Nephron (organoid): ENCODE results near the gene IFNGR1.

Experiments
- H3K27ac Mint-ChIP-seq, 3 experiments: 2 replicates each; pipeline ENCODE4 v1.8.0; 2020; ENCODE audit warnings: mixed read lengths in 3 of 3, mild to moderate bottlenecking in 2 of 3, moderate library complexity in 1 of 3
- H3K27me3 Mint-ChIP-seq: 2 replicates; pipeline ENCODE4 v1.8.0; 2021; ENCODE audit warnings: low read depth, mild to moderate bottlenecking, moderate library complexity, mixed read lengths
- H3K36me3 Mint-ChIP-seq: 2 replicates; pipeline ENCODE4 v1.8.0; 2020; ENCODE audit warnings: low read depth, mixed read lengths
- H3K4me1 Mint-ChIP-seq: 2 replicates; pipeline ENCODE4 v1.8.0; 2020; ENCODE audit warnings: mixed read lengths
- H3K4me3 Mint-ChIP-seq, 3 experiments: 2 replicates each; pipeline ENCODE4 v1.8.0; 2020; ENCODE audit warnings: mild to moderate bottlenecking in 3 of 3, mixed read lengths in 3 of 3, moderate library complexity in 2 of 3
- H3K9me3 Mint-ChIP-seq: 2 replicates; pipeline ENCODE4 v1.8.0; 2020; ENCODE audit warnings: mixed read lengths
- CTCF ChIP-seq, 3 experiments: fragments of 200-600 bp; sonication (generic); IDR thresholded peaks; one replicate each; pipeline ENCODE4 v1.5.0; 2021; ENCODE audit warnings: antibody characterized with exemption in 3 of 3; ENCODE audit not compliant: unreplicated experiment in 3 of 3

The IFNGR1 gene

GRCh38 chr6:137190583-137191094, 28.5 kb downstream of the IFNGR1 start:
- H3K9me3 Mint-ChIP-seq, result peaks cover 30% of the 10 kb centered on the region
- no peak for TF ChIP-seq CTCF (IDR thresholded peaks at IDR 0.05; ENCODE audit: unreplicated experiment in 3 of 3)
- no peaks in the 10 kb centered on the region for H3K36me3 Mint-ChIP-seq
- H3K27me3 Mint-ChIP-seq, result no peaks in the 10 kb centered on the region
- H3K27ac Mint-ChIP-seq, result no peak overlapping the region
- H3K4me3 Mint-ChIP-seq, result no peak overlapping the region
- H3K4me1 Mint-ChIP-seq, result no peaks in the 10 kb centered on the region

GRCh38 chr6:137188855-137189254, 30.3 kb downstream of the IFNGR1 start:
- TF ChIP-seq CTCF (IDR thresholded peaks at IDR 0.05; ENCODE audit: unreplicated experiment in 3 of 3), result no peak
- no peaks in the 10 kb centered on the region for H3K27me3 Mint-ChIP-seq
- H3K9me3 Mint-ChIP-seq, result peaks cover 41% of the 10 kb centered on the region
- no peak overlapping the region for H3K27ac Mint-ChIP-seq
- H3K4me1 Mint-ChIP-seq, result no peaks in the 10 kb centered on the region
- H3K4me3 Mint-ChIP-seq, result no peak overlapping the region
- H3K36me3 Mint-ChIP-seq, result no peaks in the 10 kb centered on the region

- Mint-ChIP-seq H3K27ac (no peak overlapping the region), H3K4me3 (no peak overlapping the region), H3K4me1 (no peaks in the 10 kb centered on the region), H3K27me3 (no peaks in the 10 kb centered on the region), H3K9me3 (peaks cover 57% of the 10 kb centered on the region), H3K36me3 (no peaks in the 10 kb centered on the region)
- no peak for TF ChIP-seq CTCF (IDR thresholded peaks at IDR 0.05; ENCODE audit: unreplicated experiment in 3 of 3)
Observed at GRCh38 chr6:137185290-137185689, 33.9 kb downstream of the IFNGR1 start.

- Mint-ChIP-seq H3K9me3 (peaks cover 53% of the 10 kb centered on the region), H3K36me3 (no peaks in the 10 kb centered on the region), H3K4me1 (no peaks in the 10 kb centered on the region), H3K27me3 (no peaks in the 10 kb centered on the region), H3K27ac (no peak overlapping the region), H3K4me3 (no peak overlapping the region)
- no peak for TF ChIP-seq CTCF (IDR thresholded peaks at IDR 0.05; ENCODE audit: unreplicated experiment in 3 of 3)
Observed at GRCh38 chr6:137182654-137183073, 36.5 kb downstream of the IFNGR1 start.

GRCh38 chr6:137181891-137182653, 37.1 kb downstream of the IFNGR1 start:
- Mint-ChIP-seq H3K9me3 (peaks cover 50% of the 10 kb centered on the region), H3K27me3 (no peaks in the 10 kb centered on the region), H3K36me3 (no peaks in the 10 kb centered on the region), H3K27ac (no peak overlapping the region), H3K4me3 (no peak overlapping the region), H3K4me1 (no peaks in the 10 kb centered on the region)
- no peak for TF ChIP-seq CTCF (IDR thresholded peaks at IDR 0.05; ENCODE audit: unreplicated experiment in 3 of 3)

- peaks cover 3% of the 10 kb centered on the region for H3K27me3 Mint-ChIP-seq
- no peak overlapping the region for H3K4me3 Mint-ChIP-seq
- no peak for TF ChIP-seq CTCF (IDR thresholded peaks at IDR 0.05; ENCODE audit: unreplicated experiment in 3 of 3)
- peaks cover 18% of the 10 kb centered on the region for H3K9me3 Mint-ChIP-seq
- no peaks in the 10 kb centered on the region for H3K4me1 Mint-ChIP-seq
- no peak overlapping the region for H3K27ac Mint-ChIP-seq
- H3K36me3 Mint-ChIP-seq, result no peaks in the 10 kb centered on the region
Observed at GRCh38 chr6:137177611-137178010, 41.6 kb downstream of the IFNGR1 start.
